IMR-90 (cell line): ENCODE measurements around the gene KRTAP12-2. TPM values are rescaled to one million over a fixed set of nuclear protein-coding genes. Genes with fewer than 3 reads are reported as not detected.

Experiments used
- ATAC-seq: fragments of 200-7000 bp; cut with Tn5 transposase; 2 replicates; pipeline ENCODE4 v1.9.1; 2020; ENCODE audit warnings: low read depth, mild to moderate bottlenecking, moderate library complexity
- BruUV-seq: library from RNA; stranded (reverse); fragments of 400-500 nt; replicated peaks from 2 replicates; lab custom pipeline; 2021; lab: Mats Ljungman, UMichigan
- CTCF ChIA-PET: fragments of 300-600 bp; formaldehyde crosslinking; extraction: SDS; loops from one replicate; lab custom pipeline; 2021; ENCODE audit warnings: antibody characterized with exemption; lab: Yijun Ruan, JAX
- POLR2A ChIA-PET: fragments of 300-600 bp; sonication (Branson Sonifier 250); formaldehyde crosslinking; loops from one replicate; lab custom pipeline; 2022; ENCODE audit warnings: antibody characterized with exemption; ENCODE audit not compliant: unreplicated experiment; lab: Charles Lee
- DNase-seq: peaks from one replicate; pipeline ENCODE4 v3.0.0; 2013
- H2AFZ ChIP-seq: replicated peaks from 2 replicates; pipeline ENCODE3; 2013; ENCODE audit warnings: low read length, mild to moderate bottlenecking; ENCODE audit not compliant: poor library complexity
- H2AK5ac ChIP-seq: 2 replicates; pipeline ENCODE4 v1.6.1; 2013; ENCODE audit warnings: low read depth, low read length, inconsistent platforms
- H2AK9ac ChIP-seq: replicated peaks from 2 replicates; pipeline ENCODE3; 2013; ENCODE audit warnings: mild to moderate bottlenecking, low read depth, low read length, moderate library complexity; ENCODE audit not compliant: poor library complexity
- H2BK120ac ChIP-seq: 2 replicates; pipeline ENCODE4 v1.6.1; 2013; ENCODE audit warnings: low read depth, low read length, inconsistent platforms
- H2BK15ac ChIP-seq: 3 replicates; pipeline ENCODE4 v1.6.1; 2013; ENCODE audit warnings: low read depth, low read length, inconsistent platforms
- H2BK20ac ChIP-seq: 2 replicates; pipeline ENCODE4 v1.6.1; 2013; ENCODE audit warnings: low read depth, mild to moderate bottlenecking, inconsistent platforms, low read length, moderate library complexity
- H2BK5ac ChIP-seq: 2 replicates; pipeline ENCODE4 v1.6.1; 2013; ENCODE audit warnings: mild to moderate bottlenecking, low read depth, low read length, inconsistent platforms; ENCODE audit not compliant: poor library complexity, severe bottlenecking
- H3K14ac ChIP-seq: replicated peaks from 2 replicates; pipeline ENCODE4 v1.6.1; 2013; ENCODE audit warnings: low read depth, low read length, inconsistent platforms
- H3K18ac ChIP-seq: 2 replicates; pipeline ENCODE4 v1.6.1; 2013; ENCODE audit warnings: low read depth, low read length, control low read depth
- H3K23ac ChIP-seq: 2 replicates; pipeline ENCODE4 v1.6.1; 2013; ENCODE audit warnings: low read depth, low read length, inconsistent platforms
- H3K27ac ChIP-seq: 2 replicates; pipeline ENCODE4 v1.5.1; 2013; ENCODE audit warnings: mild to moderate bottlenecking, control low read depth, low read length; ENCODE audit not compliant: insufficient read depth
- H3K27me3 ChIP-seq: 2 replicates; pipeline ENCODE4 v1.6.1; 2013; ENCODE audit warnings: low read length; ENCODE audit not compliant: control insufficient read depth, insufficient read depth
- H3K36me3 ChIP-seq: 2 replicates; pipeline ENCODE4 v1.6.1; 2013; ENCODE audit warnings: low read length, mixed read lengths; ENCODE audit not compliant: control insufficient read depth, insufficient read depth
- H3K4ac ChIP-seq: 2 replicates; pipeline ENCODE4 v1.6.1; 2013; ENCODE audit warnings: low read depth, low read length, inconsistent platforms
- H3K4me1 ChIP-seq: 2 replicates; pipeline ENCODE4 v1.6.1; 2013; ENCODE audit warnings: low read length, mixed read lengths; ENCODE audit not compliant: control insufficient read depth, insufficient read depth
- H3K4me2 ChIP-seq: 2 replicates; pipeline ENCODE4 v1.6.1; 2013; ENCODE audit warnings: low read depth, mild to moderate bottlenecking, control low read depth, low read length, moderate library complexity
- H3K4me3 ChIP-seq: 2 replicates; pipeline ENCODE4 v1.5.1; 2013; ENCODE audit warnings: low read depth, mild to moderate bottlenecking, control low read depth, low read length, moderate library complexity; ENCODE audit not compliant: insufficient read depth
- H3K56ac ChIP-seq: 2 replicates; pipeline ENCODE4 v1.6.1; 2013; ENCODE audit warnings: low read length, inconsistent platforms; ENCODE audit not compliant: insufficient read depth; ENCODE audit errors: extremely low read depth
- H3K79me1 ChIP-seq, 2 experiments: 2 replicates each; pipeline ENCODE4 v1.6.1; 2013; ENCODE audit warnings: low read length in 2 of 2, inconsistent platforms in 1 of 2, low read depth in 1 of 2
- H3K9ac ChIP-seq: 2 replicates; pipeline ENCODE4 v1.6.1; 2013; ENCODE audit warnings: low read depth, low read length, control low read depth
- H3K9me1 ChIP-seq: 2 replicates; pipeline ENCODE4 v1.6.1; 2013; ENCODE audit warnings: low read length, inconsistent platforms; ENCODE audit not compliant: insufficient read depth
- H3K9me3 ChIP-seq: 2 replicates; pipeline ENCODE4 v1.6.1; 2013; ENCODE audit warnings: low read length; ENCODE audit not compliant: control insufficient read depth, insufficient read depth
- H4K20me1 ChIP-seq: 2 replicates; pipeline ENCODE4 v1.6.1; 2013; ENCODE audit warnings: low read length, inconsistent platforms; ENCODE audit not compliant: insufficient read depth
- H4K5ac ChIP-seq: 2 replicates; pipeline ENCODE4 v1.6.1; 2013; ENCODE audit warnings: mild to moderate bottlenecking, low read depth, low read length, control low read depth
- H4K8ac ChIP-seq, 2 experiments: 2 replicates each; pipeline ENCODE4 v1.6.1; 2013; ENCODE audit warnings: low read depth in 2 of 2, low read length in 2 of 2, control low read depth in 1 of 2, inconsistent platforms in 1 of 2
- H4K91ac ChIP-seq: 2 replicates; pipeline ENCODE4 v1.6.1; 2013; ENCODE audit warnings: low read depth, low read length, inconsistent platforms; ENCODE audit not compliant: insufficient read depth
- CEBPB ChIP-seq: IDR thresholded peaks from 2 replicates; pipeline ENCODE4 v1.6.1; 2012; ENCODE audit warnings: low read depth, low read length, improper control_type of control experiment
- MXI1 ChIP-seq: IDR thresholded peaks from 2 replicates; pipeline ENCODE4 v1.6.1; 2012; ENCODE audit warnings: low read depth, mild to moderate bottlenecking, low read length, moderate library complexity, borderline replicate concordance
- RFX5 ChIP-seq: IDR thresholded peaks from 2 replicates; pipeline ENCODE4 v1.8.0; 2012; ENCODE audit warnings: low read depth, mild to moderate bottlenecking, low read length, moderate library complexity
- SMC3 ChIP-seq: fragments of 150-350 bp; IDR thresholded peaks from 2 replicates; pipeline ENCODE4 v1.6.1; 2016; ENCODE audit warnings: low read depth, mild to moderate bottlenecking, antibody characterized with exemption, low read length, moderate library complexity
- WGBS, 2 experiments: methylation state at CpG; one replicate each; pipeline versions ENCODE4 v1.1.5 to v1.1.7; 2013; ENCODE audit warnings: missing lambda C conversion rate in 2 of 2; ENCODE audit not compliant: insufficient read length in 1 of 2; ENCODE audit errors: extremely low coverage in 2 of 2; 5-methylcytosine and 5-hydroxymethylcytosine counted together
- dilution Hi-C: fragments of 300-500 bp; cut with HindIII; formaldehyde crosslinking; loops from one replicate; pipeline ENCODE4 v1.14.3; 2018; ENCODE audit warnings: low sequenced_read_pairs; ENCODE audit not compliant: unreplicated experiment
- in situ Hi-C: fragments of 300-500 bp; cut with MboI; formaldehyde crosslinking; loops from 3 replicates; pipeline ENCODE4 v1.14.3; 2019; ENCODE audit warnings: low sequenced_read_pairs, inconsistent platforms, mixed read lengths
- intact Hi-C: fragments of 100-400 bp; cut with micrococcal nuclease; formaldehyde crosslinking; loops from 2 replicates; pipeline ENCODE4 v1.10.0; 2022
- polyA plus RNA-seq, 3 experiments: library from polyadenylated mRNA; depleted of rRNA; stranded (reverse); fragments of >200 nt; gene quantifications; 2 replicates each; pipeline ENCODE4 v1.2.3, GENCODE V29; 2012; ENCODE audit warnings: low replicate concordance in 1 of 3
- total RNA-seq: library from RNA; depleted of rRNA; stranded (reverse); fragments of >200 nt; gene quantifications from 2 replicates; pipeline ENCODE4 v1.2.3, GENCODE V29; 2012

Gene KRTAP12-2
- total and polyA plus RNA-seq, 2 of the 4 experiments (the other 2 are of a cell fraction) = not detected

GRCh38 chr21:44700101-44701022, 33.6 kb upstream of the KRTAP12-2 start:
- Histone ChIP-seq H2BK5ac (no peak overlapping the region), H3K4me3 (no peak overlapping the region), H3K23ac (no peak overlapping the region), H3K18ac (no peak overlapping the region), H3K4me1 (no peaks in the 10 kb centered on the region), H2BK15ac (no peak overlapping the region), H3K9me3 (no peaks in the 10 kb centered on the region), H3K27ac (no peak overlapping the region), H4K20me1 (no peaks in the 10 kb centered on the region), H2AK9ac (no peak overlapping the region), H2BK120ac (no peak overlapping the region), H2AFZ (no peak overlapping the region), H4K5ac (no peak overlapping the region), H3K4me2 (no peak overlapping the region), H3K14ac (no peak overlapping the region), H3K27me3 (peaks cover 68% of the 10 kb centered on the region), H3K4ac (no peak overlapping the region), H2BK20ac (no peak overlapping the region), H3K56ac (no peak overlapping the region), H4K8ac (no peak overlapping the region), H4K91ac (no peak overlapping the region), H2AK5ac (no peak overlapping the region), H3K9ac (no peak overlapping the region), H3K79me1 (no peaks in the 10 kb centered on the region), H3K9me1 (no peaks in the 10 kb centered on the region), H3K36me3 (no peaks in the 10 kb centered on the region)
- in situ Hi-C loops (no loop called here), intact Hi-C loops (no loop called here), dilution Hi-C loops (no loop called here)
- POLR2A ChIA-PET = no interaction called here
- no peak for TF ChIP-seq MXI1
- no peak for TF ChIP-seq CEBPB
- TF ChIP-seq RFX5 = no peak
- no peak for TF ChIP-seq SMC3
- no peak for DNase-seq
- no peak for ATAC-seq
- CTCF ChIA-PET = no interaction called here
- no TSS peak for BruUV-seq
- 42% methylated on average over 7 of the region's 21 CpGs; no CpG with 5 or more reads in 1 of the 2 experiments for WGBS, 2 experiments
